ENCODE measurements around the gene SHLD1.
A peak's percentile ranks its signal among the peaks of the same experiment; 100 is the strongest.
"Not testable (repeated sequence)": the region's sequence is repeated elsewhere in the genome, so short reads cannot be mapped to it uniquely, and the experiment has no call there.

SHLD1 gene, protein sequence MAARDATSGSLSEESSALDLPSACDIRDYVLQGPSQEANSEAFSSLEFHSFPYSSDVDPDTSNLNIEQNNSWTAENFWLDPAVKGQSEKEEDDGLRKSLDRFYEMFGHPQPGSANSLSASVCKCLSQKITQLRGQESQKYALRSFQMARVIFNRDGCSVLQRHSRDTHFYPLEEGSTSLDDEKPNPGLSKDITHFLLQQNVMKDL

DNA sequence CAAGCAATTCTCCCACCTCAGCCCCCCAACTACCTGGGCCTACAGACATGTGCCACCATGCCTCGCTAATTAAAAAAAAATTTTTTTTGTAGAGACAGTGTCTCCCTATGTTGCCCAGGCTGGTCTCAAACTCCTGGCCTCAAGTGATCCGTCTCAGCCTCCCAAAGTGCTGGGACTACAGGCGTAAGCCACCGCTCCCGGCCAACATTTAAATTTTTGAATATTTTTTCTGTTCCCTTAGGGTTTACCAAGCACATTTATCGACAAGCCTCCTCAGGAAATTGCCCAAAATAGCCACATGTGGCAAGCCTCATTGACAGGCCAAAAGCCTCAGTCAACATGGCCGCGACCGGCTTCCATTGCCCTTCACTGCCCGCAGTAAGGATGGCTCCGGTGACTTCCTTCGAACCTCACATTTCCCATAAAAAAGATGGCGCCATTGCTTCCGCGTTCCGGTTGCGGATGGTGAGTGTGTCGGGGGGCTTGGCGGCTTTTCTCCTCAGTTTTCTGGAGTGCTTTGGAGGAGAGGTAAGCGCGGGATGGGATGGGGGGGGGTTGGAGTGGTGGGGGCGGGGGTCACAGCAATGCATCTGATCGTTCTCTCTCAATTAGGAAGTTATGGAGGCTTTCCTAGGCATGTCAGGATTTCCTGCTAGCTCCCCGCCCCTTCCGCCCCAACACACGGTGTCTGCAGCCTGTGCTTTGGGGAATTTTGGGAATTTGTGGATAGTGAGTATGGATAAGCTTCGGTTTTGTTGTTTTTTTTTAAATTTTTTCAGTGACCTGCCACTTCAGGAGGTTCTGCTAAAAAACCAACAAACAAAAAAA is at the start of gene SHLD1:
Gene SHLD1 (plus strand): TSS at position 450 of the 828 bp plus-strand sequence. CDS start 22,465 bp downstream, outside the sequence.
- DNase-seq (ENCODE audit: low read depth in 2 of 2) = peak; percentile 60 to 67

DNA sequence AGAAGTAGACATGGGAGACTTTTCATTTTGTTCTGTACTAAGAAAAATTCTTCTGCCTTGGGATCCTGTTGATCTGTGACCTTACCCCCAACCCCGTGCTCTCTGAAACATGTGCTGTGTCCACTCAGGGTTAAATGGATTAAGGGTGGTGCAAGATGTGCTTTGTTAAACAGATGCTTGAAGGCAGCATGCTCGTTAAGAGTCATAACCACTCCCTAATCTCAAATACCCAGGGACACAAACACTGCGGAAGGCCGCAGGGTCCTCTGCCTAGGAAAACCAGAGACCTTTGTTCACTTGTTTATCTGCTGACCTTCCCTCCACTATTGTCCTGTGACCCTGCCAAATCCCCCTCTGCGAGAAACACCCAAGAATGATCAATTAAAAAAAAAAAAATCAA is 47.9 kb upstream of the SHLD1 start:
- not testable (repeated sequence) for DNase-seq (ENCODE audit: low read depth in 2 of 2)

DNA sequence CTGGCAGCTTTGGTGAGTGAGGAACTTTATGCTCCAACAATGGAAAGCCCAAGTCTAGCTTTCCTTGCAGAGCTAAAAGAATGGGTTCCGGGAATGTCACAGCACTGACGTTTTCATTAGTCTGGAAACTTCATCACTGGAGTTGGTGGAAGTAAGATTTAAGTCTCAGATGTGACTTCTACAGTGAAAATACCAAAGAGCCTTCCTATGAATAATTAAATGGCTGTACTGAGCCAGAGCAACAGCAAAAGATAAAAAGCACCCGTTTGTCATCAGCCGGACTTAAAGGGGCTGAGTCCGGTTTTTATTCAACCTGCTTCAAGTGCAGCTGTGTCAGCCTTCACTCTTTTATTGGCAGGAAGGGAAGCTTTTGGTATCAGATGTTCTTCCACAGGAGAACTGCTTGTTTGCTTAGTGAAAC is 46.5 kb upstream of the SHLD1 start:
- DNase-seq (ENCODE audit: low read depth in 2 of 2) = no peak

DNA sequence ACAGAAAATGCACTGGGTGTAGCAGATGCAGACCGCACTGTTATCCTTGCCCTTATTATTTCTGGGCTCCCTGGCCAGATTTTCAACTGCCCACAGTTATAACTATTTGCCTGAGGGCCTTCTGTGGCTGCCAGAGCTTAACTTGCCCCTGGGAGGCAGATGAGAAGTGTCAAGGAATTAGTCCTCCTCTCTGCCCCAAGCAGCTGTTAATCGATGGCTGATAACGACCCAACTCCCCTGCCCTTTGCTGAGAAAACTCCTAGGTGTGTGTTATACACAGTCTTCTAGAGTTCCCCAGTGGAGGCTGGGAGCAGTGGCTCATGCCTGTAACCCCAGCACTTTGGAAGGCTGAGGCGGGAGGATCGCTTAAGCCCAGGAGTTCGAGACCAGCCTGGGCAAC is 44.4 kb upstream of the SHLD1 start:
- no peak for DNase-seq (ENCODE audit: low read depth in 2 of 2)

DNA sequence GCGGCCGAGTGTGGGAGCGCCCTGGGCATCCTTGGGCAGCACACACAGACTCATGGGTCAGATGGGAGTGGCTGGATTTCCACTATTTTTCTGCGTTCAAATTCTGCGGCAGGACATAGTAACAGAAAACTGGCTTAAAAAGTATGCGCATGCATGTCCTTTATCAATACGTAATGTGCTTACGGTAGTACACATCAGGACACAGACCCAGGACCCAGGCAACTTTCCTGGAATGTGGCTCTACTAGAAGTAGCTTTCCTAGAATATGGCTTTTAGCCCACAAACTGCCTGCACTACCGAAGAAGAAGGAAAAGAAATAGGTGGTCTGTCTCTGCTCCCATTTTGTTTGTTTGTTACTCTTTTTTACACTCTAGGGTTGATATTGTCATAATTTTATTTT is 43.4 kb upstream of the SHLD1 start:
- DNase-seq (ENCODE audit: low read depth in 2 of 2) = no peak

DNA sequence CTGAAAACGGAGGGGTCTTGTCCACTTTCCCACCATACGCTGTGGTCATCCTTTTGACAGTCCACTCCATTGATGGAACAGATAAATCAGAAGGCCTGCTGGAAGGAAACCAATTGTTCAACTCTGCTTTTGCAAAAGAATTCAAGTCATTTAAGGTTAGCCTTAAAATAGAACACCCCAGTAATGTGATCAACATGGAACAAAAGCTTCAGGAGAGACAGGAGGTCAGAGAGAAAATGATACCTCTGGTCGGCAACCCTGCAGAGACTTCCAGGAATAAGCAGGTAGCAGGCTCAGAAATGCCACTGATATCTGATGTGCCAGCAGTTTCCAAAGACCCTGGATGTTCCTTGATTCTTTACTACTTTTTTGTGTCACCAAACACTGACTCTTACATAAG is 39.6 kb upstream of the SHLD1 start:
- no peak for DNase-seq (ENCODE audit: low read depth in 2 of 2)

DNA sequence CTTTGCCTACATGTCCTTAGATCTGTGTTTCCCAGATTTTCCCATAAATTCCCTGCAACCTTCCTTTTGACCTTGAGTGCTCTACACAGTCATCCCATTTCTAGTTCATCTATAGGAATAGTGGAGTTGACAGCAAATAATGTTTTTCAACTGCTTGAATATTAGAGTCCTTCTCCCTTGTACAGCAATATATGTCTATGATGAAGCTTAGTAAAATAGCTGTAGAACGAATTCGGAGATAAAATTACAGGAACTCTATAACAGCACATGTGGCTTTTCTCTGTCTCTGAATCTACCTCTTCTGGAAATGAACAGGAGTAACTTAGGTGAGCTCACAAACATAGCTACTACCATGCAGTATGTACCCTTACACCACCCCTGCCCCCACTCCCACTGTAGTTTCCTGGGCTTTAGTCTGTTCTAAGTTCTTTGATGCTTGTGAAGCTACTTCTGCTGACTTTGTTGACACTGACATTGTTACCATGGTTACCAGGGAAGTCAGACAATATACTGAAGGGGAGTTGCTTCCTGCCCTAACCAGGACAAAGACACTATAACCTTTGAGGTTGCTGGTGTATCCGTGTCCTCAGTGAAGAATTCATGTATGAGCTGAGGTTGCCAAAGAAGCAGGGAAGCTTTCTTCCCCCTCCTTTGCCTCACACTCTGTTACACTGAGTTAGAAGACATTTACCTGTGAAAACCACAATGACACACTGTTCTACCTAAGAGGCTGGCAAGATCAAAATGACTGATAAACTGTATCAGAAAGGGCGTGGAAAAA is 35.8 kb upstream of the SHLD1 start:
- DNase-seq (ENCODE audit: low read depth in 2 of 2) = peak; percentile 10 to 45

DNA sequence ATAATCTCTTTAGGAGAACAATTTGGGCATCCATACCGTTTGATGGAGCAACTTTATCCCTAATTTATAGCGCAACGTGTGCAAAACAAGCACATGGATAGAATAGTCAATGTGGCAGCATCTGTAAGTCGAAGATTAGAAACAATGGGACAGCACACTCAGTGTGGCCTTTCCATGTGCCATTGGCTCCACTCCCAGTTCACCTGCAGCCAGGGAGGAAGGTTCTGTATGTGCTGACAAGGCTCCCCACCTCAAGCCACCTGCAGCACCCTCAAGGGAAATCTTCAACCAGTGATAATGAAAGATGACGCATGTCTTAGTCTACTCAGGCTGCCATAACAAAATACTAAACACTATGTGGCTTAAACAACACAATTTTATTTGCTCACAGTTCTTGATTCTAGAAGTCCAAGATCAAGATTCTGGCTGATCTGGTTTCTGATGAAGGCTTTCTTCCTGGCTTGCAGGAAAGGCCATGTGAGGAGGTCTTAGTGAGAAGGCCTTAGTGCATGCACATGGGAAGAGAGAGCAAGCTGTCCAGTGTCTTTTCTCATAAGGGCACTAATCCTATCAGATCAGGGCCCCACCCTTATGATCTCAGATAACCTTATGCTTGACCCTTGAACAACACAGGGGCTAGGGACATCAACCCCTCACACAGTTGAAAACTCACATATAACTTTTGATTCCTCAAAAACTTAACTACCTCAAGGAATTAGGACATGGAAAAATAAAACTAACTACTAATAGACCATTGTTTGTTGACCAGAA is 34.9 kb upstream of the SHLD1 start:
- DNase-seq (ENCODE audit: low read depth in 2 of 2) = no peak

DNA sequence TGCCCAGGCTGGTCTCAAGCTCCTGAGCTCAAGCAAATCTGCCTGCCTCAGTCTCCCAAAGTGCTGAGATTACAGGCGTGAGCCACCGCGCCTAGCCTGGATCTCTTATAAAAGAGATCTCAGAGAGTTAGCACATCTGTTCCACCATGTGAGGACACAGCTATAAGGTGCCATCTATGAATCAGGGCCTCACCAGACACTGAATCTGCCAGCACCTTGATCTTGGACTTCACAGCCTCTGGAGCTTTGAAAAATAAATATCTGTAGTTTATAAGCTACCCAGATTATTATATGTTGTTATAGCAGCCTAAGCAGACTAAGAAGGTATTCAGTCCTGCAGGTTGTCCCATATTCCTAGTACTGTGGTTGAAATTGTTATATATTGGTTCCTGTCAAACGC is 33.2 kb upstream of the SHLD1 start:
- no peak for DNase-seq (ENCODE audit: low read depth in 2 of 2)

DNA sequence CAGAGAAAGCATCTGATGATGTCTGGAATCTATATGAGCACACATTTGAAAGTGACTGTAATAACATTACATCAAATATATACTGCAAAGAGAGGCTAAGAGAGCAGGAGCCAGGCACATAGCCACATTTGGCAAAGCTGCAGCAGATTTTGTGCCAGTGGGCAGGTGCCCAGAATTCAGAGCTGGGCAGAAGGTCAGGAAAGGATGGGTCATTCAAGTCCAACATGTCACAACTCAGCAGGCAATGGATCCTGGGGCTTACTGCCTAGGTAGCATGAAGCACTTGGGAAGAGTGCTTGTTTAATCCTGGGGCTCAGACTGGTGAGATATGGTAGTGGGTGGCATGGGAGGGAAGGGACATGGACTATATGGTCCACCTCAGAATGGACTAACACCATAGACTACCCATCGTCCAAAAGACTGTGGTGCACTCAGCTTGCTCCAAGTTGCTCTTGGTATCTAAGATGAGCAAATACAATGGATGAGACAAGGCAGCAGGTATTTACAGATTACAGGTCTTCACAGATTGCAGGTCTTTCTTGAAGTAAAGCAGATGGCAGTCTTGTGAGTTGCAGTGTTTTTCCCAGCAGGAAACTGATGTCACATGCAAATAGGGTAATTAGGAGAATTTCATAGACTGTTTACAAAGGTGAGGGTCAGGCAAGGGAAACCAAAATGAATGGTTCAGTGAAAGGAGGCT is 31.2 kb upstream of the SHLD1 start:
- no peak for DNase-seq (ENCODE audit: low read depth in 2 of 2)

DNA sequence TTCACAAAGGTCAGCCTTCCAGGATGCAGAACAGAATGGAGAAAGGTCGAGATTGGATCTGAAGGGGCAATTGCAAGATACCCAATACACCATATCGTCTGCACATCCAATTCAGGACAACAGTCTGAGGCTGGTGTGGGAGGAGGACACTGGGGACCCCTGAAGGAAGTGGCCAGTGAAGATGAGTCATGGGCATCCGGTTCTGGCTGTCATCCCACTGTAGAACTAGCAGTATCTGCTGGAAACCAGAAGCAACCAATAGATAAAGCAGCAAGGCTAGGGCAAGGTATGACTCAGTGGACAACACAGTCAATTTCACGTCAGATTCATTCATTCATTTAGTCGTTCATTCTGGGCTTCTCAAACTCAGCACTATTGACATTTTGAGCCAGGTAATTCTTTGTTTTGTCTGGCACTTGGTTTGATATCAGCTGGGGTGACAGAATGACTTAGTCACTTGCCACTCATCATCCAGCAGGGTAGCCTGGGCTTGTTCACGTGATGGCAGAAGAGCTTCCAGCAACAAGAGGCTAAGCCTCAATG is 30.3 kb upstream of the SHLD1 start:
- peak in 1 of 2 donors; percentile 6 for DNase-seq (ENCODE audit: low read depth in 2 of 2)

DNA sequence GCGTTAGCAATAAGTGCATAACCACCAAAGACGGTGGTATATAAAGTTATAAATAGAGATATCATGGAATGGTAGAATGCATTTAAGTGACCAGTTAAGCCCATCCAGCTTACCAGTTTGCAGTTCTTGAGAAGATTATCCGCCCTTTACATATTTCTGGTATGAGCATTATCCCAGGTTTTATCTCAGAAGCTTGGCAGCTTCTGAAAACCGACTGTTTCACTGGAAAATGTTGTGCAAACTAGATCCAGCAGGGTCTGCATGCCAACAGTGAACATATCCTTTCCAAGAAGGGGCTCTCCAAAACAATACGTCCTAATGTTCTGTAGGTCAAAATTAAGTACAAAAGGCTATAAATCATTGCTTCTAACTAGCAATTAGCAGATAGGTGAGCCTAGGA is 29.5 kb upstream of the SHLD1 start:
- DNase-seq (ENCODE audit: low read depth in 2 of 2) = no peak

DNA sequence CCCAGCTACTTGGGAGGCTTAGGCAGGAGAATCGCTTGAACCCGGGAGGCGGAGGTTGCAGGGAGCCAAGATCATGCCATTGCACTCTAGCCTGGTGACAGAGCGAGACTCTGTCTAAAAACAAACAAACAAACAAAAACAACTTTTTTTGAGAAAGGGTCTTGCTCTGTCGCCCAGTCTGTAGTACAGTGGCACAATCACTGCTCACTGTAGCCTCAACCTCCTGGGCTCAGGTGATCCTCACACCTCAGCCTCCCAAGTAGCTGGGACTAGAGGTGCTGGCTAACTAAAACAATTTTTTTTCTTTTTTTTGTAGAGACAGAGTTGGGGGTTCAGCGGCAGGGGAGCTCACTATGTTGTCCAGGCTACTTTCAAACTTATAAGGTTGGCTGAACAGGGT is 28.8 kb upstream of the SHLD1 start:
- DNase-seq (ENCODE audit: low read depth in 2 of 2) = not testable (repeated sequence)

DNA sequence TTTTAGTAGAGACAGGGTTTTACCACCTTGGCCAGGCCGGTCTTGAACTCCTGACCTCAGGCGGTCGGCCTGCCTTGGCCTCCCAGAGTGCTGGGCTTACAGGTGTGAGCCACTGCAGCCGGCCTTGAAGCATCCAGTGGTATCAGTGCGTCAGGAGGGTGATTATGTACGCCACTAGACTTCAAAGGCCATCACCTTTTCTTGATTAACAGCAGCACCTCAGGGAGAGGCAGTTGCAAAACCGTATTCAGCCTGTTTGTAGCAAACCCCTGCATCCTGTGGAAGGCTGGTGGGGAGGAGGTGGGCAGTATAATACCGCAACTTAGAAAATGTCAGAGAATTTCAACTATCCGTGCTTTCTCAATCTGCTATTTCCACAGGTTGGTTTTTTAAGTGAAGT is 27.3 kb upstream of the SHLD1 start:
- DNase-seq (ENCODE audit: low read depth in 2 of 2) = no peak

DNA sequence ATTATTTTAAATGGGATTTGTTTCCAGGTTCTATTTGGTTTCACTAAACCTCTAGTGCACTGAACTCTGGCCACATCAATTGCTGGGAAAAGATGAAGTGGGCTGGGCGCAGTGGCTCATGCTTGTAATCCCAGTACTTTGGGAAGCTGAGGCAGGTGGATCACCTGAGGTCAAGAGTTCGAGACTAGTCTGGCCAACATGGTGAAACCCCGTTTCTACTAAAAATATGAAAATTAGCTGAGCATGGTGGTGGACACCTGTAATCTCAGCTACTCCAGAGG is 25.1 kb upstream of the SHLD1 start:
- not testable (repeated sequence) for DNase-seq (ENCODE audit: low read depth in 2 of 2)

DNA sequence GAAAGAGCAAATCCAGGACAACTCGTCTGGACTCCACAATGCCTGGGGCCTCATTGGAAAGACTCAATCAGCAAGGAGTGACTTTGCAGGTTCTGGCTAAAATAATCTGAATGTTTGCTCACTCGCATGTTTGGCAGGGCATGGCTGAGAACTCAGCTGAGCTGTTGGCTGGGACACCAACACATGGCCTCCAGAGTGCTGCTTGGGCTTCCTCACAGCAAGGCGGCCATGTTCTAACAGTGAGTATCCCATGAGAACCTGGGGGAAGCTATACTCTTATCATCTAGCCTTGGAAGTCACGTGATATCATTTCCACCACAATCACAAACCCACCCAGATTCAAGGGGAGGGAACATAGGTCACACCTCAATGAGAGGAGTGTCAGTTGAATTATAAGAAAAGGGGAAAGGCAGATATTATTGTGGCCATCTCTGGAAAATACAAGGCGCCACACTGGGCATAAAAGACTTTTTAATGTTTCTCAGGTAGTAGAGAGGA is 23.1 kb upstream of the SHLD1 start:
- DNase-seq (ENCODE audit: low read depth in 2 of 2) = no peak

DNA sequence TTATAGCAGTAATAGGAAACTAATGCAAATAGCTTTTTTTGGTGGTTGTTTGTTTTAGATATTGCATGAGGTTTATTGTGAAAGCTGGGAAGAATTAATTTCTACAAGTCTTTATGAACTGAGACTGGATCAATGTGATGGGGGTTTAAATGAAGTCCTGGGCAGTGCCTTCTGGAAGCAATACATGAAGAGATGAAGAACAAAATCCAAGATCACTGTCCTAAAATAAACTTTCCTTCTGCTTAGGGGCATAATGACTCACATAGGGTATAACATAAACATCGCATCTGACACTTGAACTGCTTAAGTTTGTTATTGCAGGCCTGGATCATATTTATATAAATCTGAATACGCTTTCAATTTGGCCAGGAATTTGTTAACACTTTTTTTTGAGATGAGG is 20.9 kb upstream of the SHLD1 start:
- no peak for DNase-seq (ENCODE audit: low read depth in 2 of 2)

DNA sequence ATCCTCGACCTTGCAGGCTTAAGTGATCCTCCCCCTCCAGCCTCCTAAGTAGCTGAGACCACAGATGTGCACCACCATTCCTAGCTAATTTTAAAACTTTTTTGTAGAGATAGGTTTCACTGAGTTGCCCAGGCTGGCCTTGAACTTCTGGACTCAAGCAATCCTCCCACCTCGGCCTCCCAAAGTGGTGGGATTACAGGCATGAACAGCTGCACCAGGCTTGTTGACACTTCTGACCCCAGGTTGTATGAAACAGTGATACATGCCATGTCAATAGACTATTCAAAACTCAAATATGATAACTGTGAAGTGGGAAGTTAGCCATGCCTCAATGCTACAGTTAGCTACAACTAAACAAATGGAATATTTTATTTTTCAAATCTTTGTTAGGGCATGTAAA is 20.1 kb upstream of the SHLD1 start:
- DNase-seq (ENCODE audit: low read depth in 2 of 2) = no peak

DNA sequence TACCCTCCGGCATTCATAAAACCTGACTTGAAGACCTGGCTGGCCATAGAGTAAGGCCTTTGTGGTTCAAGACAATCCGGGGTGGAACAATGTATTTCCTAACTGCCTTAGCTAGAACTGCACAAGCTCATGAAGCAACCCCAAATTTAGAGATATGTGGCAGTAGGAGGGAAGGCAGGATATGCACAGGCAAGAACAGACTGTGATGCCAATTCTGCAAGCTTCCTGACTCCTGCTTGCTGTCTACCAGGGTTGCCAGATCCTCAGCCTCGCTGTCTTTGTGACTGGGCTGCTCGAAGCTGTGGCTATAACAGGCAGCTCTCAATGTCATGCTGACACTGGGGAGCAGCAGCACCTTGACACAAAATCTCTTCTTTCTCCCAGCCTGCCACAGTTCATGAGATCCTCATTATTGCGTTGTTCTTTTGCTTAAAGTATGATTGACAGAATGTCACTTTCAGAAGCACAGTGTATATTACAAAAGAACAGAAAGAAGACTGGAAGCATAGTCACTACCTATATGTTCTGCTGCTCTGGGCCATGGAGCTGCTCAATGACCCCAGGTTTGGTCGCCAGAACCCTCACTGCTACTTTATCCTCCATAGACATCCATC is 18.3 kb upstream of the SHLD1 start:
- no peak for DNase-seq (ENCODE audit: low read depth in 2 of 2)

DNA sequence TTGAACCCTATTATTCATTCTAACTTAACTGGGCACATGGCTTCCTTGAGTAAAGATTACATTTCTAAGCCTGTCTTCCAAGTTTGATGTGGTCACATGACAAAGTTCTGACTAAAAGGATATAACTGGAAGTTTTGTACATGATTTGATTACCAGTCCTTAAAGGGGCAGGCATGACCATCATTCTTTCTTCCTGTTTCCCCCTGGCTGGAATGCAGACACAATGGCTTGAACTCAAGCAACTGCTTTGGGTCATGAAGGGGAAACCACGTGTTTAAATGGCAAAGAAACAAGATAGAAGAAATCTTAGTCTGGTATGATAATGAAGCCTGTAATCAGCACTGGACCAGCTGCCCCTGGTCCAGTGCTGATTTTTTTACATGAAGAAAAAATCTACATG is 15.6 kb upstream of the SHLD1 start:
- DNase-seq (ENCODE audit: low read depth in 2 of 2) = no peak

Data from activated CD8-positive, alpha-beta memory T cell treated with anti-CD3 and anti-CD28 coated beads for 4 hours (primary cell).